Measurements from ENCODE around the gene CACNG4.

The CACNG4 gene

DNA sequence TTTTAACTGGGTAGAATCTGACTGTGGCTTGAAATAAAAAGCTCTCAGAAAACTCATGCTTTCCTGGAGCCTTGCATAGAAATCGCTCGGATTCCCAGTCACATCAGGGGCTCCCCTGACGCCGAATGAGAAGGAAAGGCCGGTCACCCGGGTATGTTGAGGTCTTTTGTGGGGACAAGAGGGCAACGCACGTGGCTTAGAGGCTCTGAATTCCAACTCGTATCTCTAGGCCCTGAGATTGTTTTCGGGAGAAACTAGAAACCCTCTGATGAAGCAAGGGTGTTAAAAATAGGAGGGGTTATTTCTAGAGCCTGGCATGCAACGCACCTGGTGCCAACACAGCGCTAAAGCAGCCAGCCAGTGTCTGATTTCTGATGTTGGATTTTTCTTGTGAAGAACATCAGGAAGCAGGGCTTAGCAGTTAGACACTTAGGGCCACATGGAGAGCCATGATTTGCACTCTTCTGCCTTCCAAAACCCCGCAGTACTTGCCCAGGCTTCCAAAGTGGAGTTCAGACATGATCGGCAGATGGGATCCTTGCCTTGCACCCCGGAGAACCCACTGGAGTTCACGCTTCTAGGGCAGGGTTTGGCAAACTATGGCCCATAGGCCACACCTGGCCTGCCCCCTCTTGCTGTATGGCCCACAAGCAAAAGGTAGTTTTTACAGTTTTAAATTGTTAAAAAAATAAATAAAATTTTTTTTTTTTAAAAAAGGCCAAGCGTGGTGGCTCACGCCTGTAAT is 92.4 kb downstream of the CACNG4 start:
- DNase-seq (ENCODE audit: low read depth in 2 of 2, low spot score in 1 of 2): no peak

DNA sequence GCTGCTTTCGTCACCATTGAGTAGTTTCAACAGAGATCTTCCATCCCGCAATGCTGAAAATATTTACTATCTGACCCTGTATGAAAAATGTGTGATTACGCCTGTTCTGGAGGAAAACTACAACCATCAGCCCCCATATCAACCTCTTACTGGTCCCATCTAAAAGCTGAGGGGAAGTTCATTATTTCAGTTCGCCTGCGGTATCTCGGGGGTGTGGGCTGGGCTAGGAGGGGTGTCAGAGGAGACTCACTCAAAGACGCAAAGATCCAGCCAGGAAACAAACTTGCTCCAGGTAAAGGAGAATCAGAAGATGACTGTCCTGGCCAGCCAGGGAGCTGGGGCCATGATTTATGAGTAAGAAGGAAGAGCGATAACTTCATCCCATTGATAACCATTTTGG is 93.5 kb downstream of the CACNG4 start:
- no peak for DNase-seq (ENCODE audit: low read depth in 2 of 2, low spot score in 1 of 2)

- no peak for DNase-seq (ENCODE audit: low read depth in 2 of 2, low spot score in 1 of 2)
Measured at GRCh38 chr17:67059372-67059771, 94.9 kb downstream of the CACNG4 start.

- no peak for DNase-seq (ENCODE audit: low read depth in 2 of 2, low spot score in 1 of 2)
Measured at GRCh38 chr17:67063141-67063540, 98.6 kb downstream of the CACNG4 start.

DNA sequence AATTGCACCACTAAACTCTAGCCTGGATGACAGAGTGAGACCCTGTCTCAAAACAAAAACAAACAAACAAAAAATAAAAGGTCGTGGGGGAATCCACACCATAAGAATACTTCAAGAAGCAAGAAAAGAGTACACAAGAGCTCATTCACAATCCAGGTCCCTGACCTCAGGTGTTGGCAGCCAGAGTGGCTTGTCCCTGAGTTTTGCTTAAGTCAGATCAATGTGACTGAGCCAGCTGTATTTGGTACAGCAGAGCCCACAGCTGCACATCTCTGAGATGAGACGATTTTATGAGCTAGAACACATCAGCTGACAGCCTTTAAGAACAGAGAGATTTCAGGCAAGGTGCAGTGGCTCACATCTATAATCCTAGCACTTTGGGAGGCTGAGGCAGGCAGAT is 102.2 kb downstream of the CACNG4 start:
- DNase-seq (ENCODE audit: low read depth in 2 of 2, low spot score in 1 of 2): no peak

- no peak for DNase-seq (ENCODE audit: low read depth in 2 of 2, low spot score in 1 of 2)
Measured at GRCh38 chr17:67067571-67068482, 103.3 kb downstream of the CACNG4 start.

- DNase-seq (ENCODE audit: low read depth in 2 of 2, low spot score in 1 of 2): no peak
Measured at GRCh38 chr17:67068999-67069398, 104.5 kb downstream of the CACNG4 start.

GRCh38 chr17:67069603-67070136 is 105.2 kb downstream of the CACNG4 start:
- no peak for DNase-seq (ENCODE audit: low read depth in 2 of 2, low spot score in 1 of 2)

GRCh38 chr17:67071595-67071994 is 107.1 kb downstream of the CACNG4 start:
- DNase-seq (ENCODE audit: low read depth in 2 of 2, low spot score in 1 of 2): no peak

- DNase-seq (ENCODE audit: low read depth in 2 of 2, low spot score in 1 of 2): no peak
Measured at GRCh38 chr17:67072885-67073284, 108.4 kb downstream of the CACNG4 start.

DNA sequence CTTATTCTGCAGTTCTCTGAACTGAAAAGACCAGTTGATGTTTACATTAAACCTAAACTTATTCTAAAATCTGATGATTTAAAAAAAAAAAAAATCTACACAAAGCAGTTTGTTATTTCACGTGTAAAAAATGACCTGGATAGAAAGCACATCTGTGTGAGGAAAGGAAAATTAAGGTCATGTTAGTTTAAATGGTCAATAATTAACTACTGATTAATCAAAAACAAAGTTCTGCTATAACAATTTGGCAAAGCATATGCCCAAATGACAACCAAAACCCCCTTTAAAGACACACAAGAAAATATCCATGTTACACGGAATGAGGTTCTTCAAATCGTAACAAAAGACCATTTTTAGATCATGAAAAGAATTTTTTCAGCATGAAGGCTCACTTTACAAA is 110.3 kb downstream of the CACNG4 start:
- no peak for DNase-seq (ENCODE audit: low read depth in 2 of 2, low spot score in 1 of 2)

DNA sequence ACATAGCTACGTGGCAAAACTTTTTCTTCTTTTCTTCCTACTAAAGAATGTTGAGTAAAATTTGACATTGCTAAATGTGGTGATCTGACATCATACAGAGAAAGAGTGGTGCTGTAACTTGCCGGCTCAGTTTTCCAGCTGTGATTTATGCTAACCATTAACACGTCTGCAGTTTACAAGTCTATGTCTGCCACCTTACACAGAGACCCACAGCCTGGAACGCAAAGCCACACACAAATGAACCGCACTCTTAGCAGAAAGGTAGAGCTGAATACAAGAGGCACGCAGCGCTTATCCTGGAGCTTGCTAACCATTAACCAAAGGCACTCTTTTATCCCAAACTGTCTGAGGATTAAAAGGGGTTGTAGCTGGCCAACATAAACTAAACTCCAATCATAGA is 111.8 kb downstream of the CACNG4 start:
- DNase-seq (ENCODE audit: low read depth in 2 of 2, low spot score in 1 of 2): no peak

GRCh38 chr17:67078292-67078691 is 113.8 kb downstream of the CACNG4 start:
- DNase-seq (ENCODE audit: low read depth in 2 of 2, low spot score in 1 of 2): no peak

GRCh38 chr17:67079491-67079890 is 115.0 kb downstream of the CACNG4 start:
- no peak for DNase-seq (ENCODE audit: low read depth in 2 of 2, low spot score in 1 of 2)

- no peak for DNase-seq (ENCODE audit: low read depth in 2 of 2, low spot score in 1 of 2)
Measured at GRCh38 chr17:67080804-67081203, 116.3 kb downstream of the CACNG4 start.

DNA sequence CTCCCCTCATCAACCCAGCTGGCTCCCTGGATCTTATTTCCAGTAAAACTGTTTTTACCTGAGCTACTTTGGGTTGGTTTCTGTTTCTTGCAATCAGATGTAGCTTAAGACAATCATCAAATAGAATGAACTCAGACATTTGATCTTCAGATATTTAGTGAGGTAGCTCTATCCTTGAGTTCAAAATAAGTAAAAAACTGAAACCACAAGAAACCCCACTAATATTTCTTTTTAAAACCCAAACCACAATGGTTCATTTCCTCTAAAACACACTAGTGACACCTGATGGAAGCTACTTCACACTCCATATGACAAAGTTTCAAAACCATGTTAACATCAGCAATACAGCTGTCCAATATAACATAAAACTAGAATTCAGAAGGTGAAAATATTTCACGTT is 117.6 kb downstream of the CACNG4 start:
- no peak for DNase-seq (ENCODE audit: low read depth in 2 of 2, low spot score in 1 of 2)
